ENCODE measurements around the gene FLAD1. TPM values are rescaled to one million over a fixed set of nuclear protein-coding genes. Genes with fewer than 3 reads are reported as not detected.

FLAD1 gene
- total and polyA plus RNA-seq, 2 of the 8 experiments (the other 6 are each of a cell fraction or from before 2014, with no cell fraction given): 104 to 143 TPM

GRCh38 chr1:155039308-155039669 is 56.1 kb downstream of the FLAD1 start:
- no peak for FAIRE-seq
- CTCF ChIA-PET (ENCODE audit: partially characterized antibody): interaction anchor here (1.2 to 32.4 kb wide), 9 partner anchors 8 to 52 kb away, joined by 3 to 907 read pairs (median 11); partner anchors contain the start of genes ADAM15, DCST1, DCST2 and EFNA3
- TF ChIP-seq RFX5 (IDR thresholded peaks at IDR 0.05; ENCODE audit: borderline replicate concordance, low read depth, low read length) (no peak), YY1 (IDR thresholded peaks at IDR 0.05; ENCODE audit: low read depth, low read length) (no peak), CHD1 (IDR thresholded peaks at IDR 0.05; ENCODE audit: low read depth, low read length) (no peak), SRF (IDR thresholded peaks at IDR 0.05; ENCODE audit: low read depth, low read length) (no peak), CBX8 (IDR thresholded peaks at IDR 0.05; ENCODE audit: borderline replicate concordance, low read depth, low read length) (no peak), BCL11A (IDR thresholded peaks at IDR 0.05; ENCODE audit: low read depth in 2 of 2, low read length in 2 of 2) (no peak), POLR2A (IDR thresholded peaks at IDR 0.05; ENCODE audit: control extremely low read depth in 1 of 2, low read depth in 2 of 2, low read length in 2 of 2) (no peak), HDAC2 (IDR thresholded peaks at IDR 0.05; ENCODE audit: borderline replicate concordance in 1 of 2, low read depth in 2 of 2, low read length in 2 of 2) (no peak), CREB1 (IDR thresholded peaks at IDR 0.05) (no peak), GTF2F1 (IDR thresholded peaks at IDR 0.05; ENCODE audit: borderline replicate concordance, low read depth, low read length) (no peak), SP2 (IDR thresholded peaks at IDR 0.05; ENCODE audit: low read length) (no peak), ATF3 (IDR thresholded peaks at IDR 0.05; ENCODE audit: insufficient read depth, low read depth, low read length) (no peak)
- TF ChIP-seq, protein P1, sequence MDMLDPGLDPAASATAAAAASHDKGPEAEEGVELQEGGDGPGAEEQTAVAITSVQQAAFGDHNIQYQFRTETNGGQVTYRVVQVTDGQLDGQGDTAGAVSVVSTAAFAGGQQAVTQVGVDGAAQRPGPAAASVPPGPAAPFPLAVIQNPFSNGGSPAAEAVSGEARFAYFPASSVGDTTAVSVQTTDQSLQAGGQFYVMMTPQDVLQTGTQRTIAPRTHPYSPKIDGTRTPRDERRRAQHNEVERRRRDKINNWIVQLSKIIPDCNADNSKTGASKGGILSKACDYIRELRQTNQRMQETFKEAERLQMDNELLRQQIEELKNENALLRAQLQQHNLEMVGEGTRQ (IDR thresholded peaks at IDR 0.05; ENCODE audit: low read length): no peak

More at GRCh38 chr1:155039308-155039669, 56.1 kb downstream of the FLAD1 start:
- H2BK15ac ChIP-seq (ENCODE audit: low read length): peak overlapping the region; percentile 63; the same call in 1 of the 2 replicates
- H3K18ac ChIP-seq (ENCODE audit: extremely low read depth, low read length): no peak overlapping the region
- no peak overlapping the region for H3K56ac ChIP-seq (replicated peaks; ENCODE audit: insufficient read length, low read depth, low read length)
- H3K27me3 ChIP-seq (replicated peaks in 1 of 4; ENCODE audit: control insufficient read depth in 3 of 4, extremely low read depth in 1 of 4, insufficient read depth in 3 of 4, low read length in 3 of 4): peaks cover 0 to 2% (median 0%) of the 10 kb centered on the region in 4 experiments; a peak in 3 of 7 replicates
- H3K4ac ChIP-seq (replicated peaks; ENCODE audit: insufficient read length, low read depth, low read length): no peak overlapping the region
- H4K5ac ChIP-seq (ENCODE audit: insufficient read length, low read depth, low read length): no peak overlapping the region
- H2BK5ac ChIP-seq (ENCODE audit: low read depth, low read length): no peak overlapping the region
- H3K4me3 ChIP-seq (ENCODE audit: extremely low read depth in 1 of 4, insufficient read depth in 2 of 4, low read depth in 3 of 4, low read length in 4 of 4): no peak overlapping the region
- POLR2A ChIA-PET (ENCODE audit: partially characterized antibody): interaction anchor here (1.6 to 8.8 kb wide), 2 partner anchors 19 to 26 kb away, joined by 3 to 60 read pairs; no protein-coding TSS in a partner anchor
- H3K4me2 ChIP-seq (ENCODE audit: insufficient read depth in 1 of 2, low read depth in 2 of 2, low read length in 2 of 2): no peak overlapping the region
- no peak overlapping the region for H2BK20ac ChIP-seq (ENCODE audit: low read length)
- H4K20me1 ChIP-seq (replicated peaks in 1 of 2; ENCODE audit: control insufficient read depth in 1 of 2, insufficient read depth in 2 of 2, low read length in 2 of 2): no peaks in the 10 kb centered on the region
- H3K4me1 ChIP-seq (replicated peaks in 1 of 4; ENCODE audit: control insufficient read depth in 3 of 4, insufficient read depth in 4 of 4, low read length in 3 of 4): no peaks in the 10 kb centered on the region
- no peak overlapping the region for H3K23ac ChIP-seq (ENCODE audit: insufficient read length)
- no peaks in the 10 kb centered on the region for H3K79me2 ChIP-seq (ENCODE audit: control insufficient read depth in 1 of 2, insufficient read depth in 2 of 2, low read length in 2 of 2)
- no peak overlapping the region for H2AFZ ChIP-seq (ENCODE audit: low read length)
- H3K79me1 ChIP-seq (ENCODE audit: low read depth, low read length): no peaks in the 10 kb centered on the region; the same call in 1 of the 2 replicates
- no peak overlapping the region for H4K91ac ChIP-seq (replicated peaks; ENCODE audit: insufficient read length, low read length)
- H2BK120ac ChIP-seq (replicated peaks; ENCODE audit: low read depth, low read length): no peak overlapping the region
- no peak overlapping the region for H4K8ac ChIP-seq (ENCODE audit: extremely low read depth, insufficient read depth, low read length)
- no peaks in the 10 kb centered on the region for H3K36me3 ChIP-seq (ENCODE audit: control insufficient read depth in 2 of 4, insufficient read depth in 4 of 4, low read length in 3 of 4)
- H3K9ac ChIP-seq (replicated peaks in 1 of 4; ENCODE audit: extremely low read depth in 1 of 4, low read depth in 3 of 4, low read length in 3 of 4): no peak overlapping the region
- H3K23me2 ChIP-seq (ENCODE audit: low read depth, low read length): no peaks in the 10 kb centered on the region
- no peak overlapping the region for H3K14ac ChIP-seq (ENCODE audit: insufficient read length)
- no peak overlapping the region for H2AK5ac ChIP-seq (ENCODE audit: low read depth, low read length)
- H2BK12ac ChIP-seq (ENCODE audit: low read depth, low read length): no peak overlapping the region
- H3K27ac ChIP-seq (ENCODE audit: low read depth, low read length): no peak overlapping the region
- DNase-seq (ENCODE audit: low read depth in 1 of 2, low spot score in 2 of 2): no peak
- 76% methylated on average over 4 of the region's 4 CpGs; no CpG with 5 or more reads in 1 of the 2 experiments for whole genome bisulfite sequencing, 2 experiments (ENCODE audit: extremely low coverage in 1 of 2, insufficient coverage in 1 of 2, insufficient read length in 1 of 2, insufficient replicate concordance in 2 of 2, low coverage in 1 of 2, low lambda C conversion rate in 2 of 2, missing lambda C conversion rate in 1 of 2)
- no peaks in the 10 kb centered on the region for H3K9me3 ChIP-seq (ENCODE audit: insufficient read depth in 2 of 2, low read depth in 1 of 2, low read length in 1 of 2)

All from H1 (cell line).